Ramos (cell line): Measurements from ENCODE around the gene GBE1.

ENCODE experiments used
- in situ Hi-C: fragments of 300-500 bp; cut with MboI; formaldehyde crosslinking; loops from one replicate; pipeline ENCODE4 v1.14.3; 2022; ENCODE audit warnings: low sequenced_read_pairs; ENCODE audit not compliant: unreplicated experiment

The GBE1 gene

DNA sequence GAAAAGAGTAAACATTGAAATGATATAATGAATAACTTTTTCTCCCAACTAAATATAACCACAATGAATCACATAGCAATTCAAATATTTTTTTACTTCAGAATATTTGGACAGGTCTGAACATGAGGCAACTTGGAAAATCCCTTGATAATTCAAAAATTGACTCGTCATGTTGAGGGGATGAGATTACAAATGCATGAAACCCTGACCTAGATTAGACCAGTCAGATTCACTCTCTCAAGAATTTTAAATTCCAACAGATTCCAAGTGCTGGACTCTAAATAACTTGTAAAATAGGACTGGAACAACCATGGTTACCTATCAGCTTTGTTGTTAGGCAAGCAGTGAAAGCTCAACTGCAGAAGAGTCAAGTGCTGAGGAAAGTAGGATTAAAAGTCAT is 317.5 kb downstream of the GBE1 start:
- in situ Hi-C loops, result no loop called here

DNA sequence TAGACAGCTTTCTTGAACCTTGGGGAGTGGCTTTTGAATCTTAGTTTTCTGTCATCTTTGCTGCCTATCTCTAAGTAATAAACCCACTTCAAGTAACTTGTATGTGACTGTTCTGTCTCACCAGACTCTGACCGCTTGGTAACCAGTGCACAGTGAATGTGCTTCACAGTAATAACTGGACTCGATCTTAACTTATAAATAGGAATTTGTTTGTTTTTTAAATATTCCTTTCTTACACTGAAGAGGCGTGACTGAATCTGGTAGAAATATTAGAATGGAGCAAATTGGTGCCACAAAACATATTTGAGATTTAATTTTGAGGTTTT is 318.0 kb downstream of the GBE1 start:
- in situ Hi-C loops, result no loop called here

GRCh38 chr3:81442758-81443456 is 318.5 kb downstream of the GBE1 start:
- in situ Hi-C loops, result no loop called here

GRCh38 chr3:81440661-81441060 is 320.8 kb downstream of the GBE1 start:
- in situ Hi-C loops, result no loop called here
